CD4-positive, alpha-beta T cell (primary cell): ENCODE results near the gene TGFBR2. TPM values are rescaled to one million over a fixed set of nuclear protein-coding genes. Genes with fewer than 3 reads are reported as not detected.

Experiments used
- ATAC-seq: fragments of 200-7000 bp; cut with Tn5 transposase; one replicate; pipeline ENCODE4 v1.10.0; 2022; ENCODE audit warnings: mild to moderate bottlenecking; ENCODE audit not compliant: poor library complexity
- CTCF ChIA-PET: fragments of 350-600 bp; sonication (Branson Sonifier 250); formaldehyde crosslinking; loops from one replicate; lab custom pipeline; 2021; ENCODE audit warnings: antibody characterized with exemption, inconsistent platforms; lab: Charles Lee
- POLR2A ChIA-PET: fragments of 350-600 bp; sonication (Branson Sonifier 250); formaldehyde crosslinking; loops from one replicate; lab custom pipeline; 2021; ENCODE audit warnings: antibody characterized with exemption, inconsistent platforms; lab: Charles Lee
- DNase-seq, 14 experiments: peaks; one replicate each; pipeline ENCODE4 v3.0.0-alpha.2; 2013 to 2020; ENCODE audit warnings: mixed read lengths in 2 of 14
- H3K27ac ChIP-seq, 2 donors: one replicate each; pipeline versions ENCODE4 v1.5.1 to v1.7.0; 2013; ENCODE audit warnings: low read length in 2 of 2, low read depth in 1 of 2, mild to moderate bottlenecking in 1 of 2
- H3K27me3 ChIP-seq, 2 experiments: 1 replicate in 1 of 2; 2 replicates in 1 of 2; pipeline versions ENCODE4 v1.6.1 to v1.7.0; 2013; ENCODE audit warnings: low read length in 2 of 2, control low read depth in 1 of 2, mild to moderate bottlenecking in 1 of 2, moderate library complexity in 1 of 2; ENCODE audit not compliant: insufficient read depth in 2 of 2, control insufficient read depth in 1 of 2
- H3K36me3 ChIP-seq: one replicate; pipeline ENCODE4 v1.6.1; 2013; ENCODE audit warnings: low read length, control low read depth; ENCODE audit not compliant: insufficient read depth
- H3K4me1 ChIP-seq: one replicate; pipeline ENCODE4 v1.6.1; 2013; ENCODE audit warnings: low read length, control low read depth; ENCODE audit not compliant: insufficient read depth
- H3K4me3 ChIP-seq: one replicate; pipeline ENCODE4 v1.5.1; 2013; ENCODE audit warnings: mild to moderate bottlenecking, low read length, moderate library complexity
- H3K9me3 ChIP-seq, 2 experiments: 1 replicate in 1 of 2; 2 replicates in 1 of 2; pipeline versions ENCODE4 v1.6.1 to v1.7.0; 2013; ENCODE audit warnings: low read length in 2 of 2, mild to moderate bottlenecking in 2 of 2, control low read depth in 1 of 2, moderate library complexity in 1 of 2; ENCODE audit not compliant: control insufficient read depth in 1 of 2, insufficient read depth in 1 of 2
- H3K27ac Mint-ChIP-seq: one replicate; pipeline ENCODE4 v1.8.0; 2020; ENCODE audit warnings: mixed read lengths
- H3K27me3 Mint-ChIP-seq: one replicate; pipeline ENCODE4 v1.8.0; 2021; ENCODE audit warnings: mixed read lengths
- H3K36me3 Mint-ChIP-seq: one replicate; pipeline ENCODE4 v1.8.0; 2021; ENCODE audit warnings: low read depth, mixed read lengths
- H3K4me1 Mint-ChIP-seq: one replicate; pipeline ENCODE4 v1.8.0; 2021; ENCODE audit warnings: low read depth, mixed read lengths
- H3K4me3 Mint-ChIP-seq: one replicate; pipeline ENCODE4 v1.8.0; 2020; ENCODE audit warnings: mild to moderate bottlenecking, mixed read lengths
- H3K9me3 Mint-ChIP-seq: one replicate; pipeline ENCODE4 v1.8.0; 2020; ENCODE audit warnings: mixed read lengths
- CTCF ChIP-seq: fragments of 200-600 bp; IDR thresholded peaks from one replicate; pipeline ENCODE4 v1.8.0; 2022; ENCODE audit warnings: antibody characterized with exemption, mild to moderate bottlenecking
- intact Hi-C, 2 experiments: fragments of 100-400 bp; cut with DNase I in 1 of 2; cut with micrococcal nuclease in 1 of 2; formaldehyde crosslinking; loops; one replicate each; pipeline versions ENCODE4 v1.15.1 to v1.9.0; 2023 to 2025; cut with DNase I, micrococcal nuclease
- total RNA-seq, 174 experiments: library from RNA in 2 of 174; stranded (reverse) in 2 of 174; gene quantifications; one replicate each; pipeline ENCODE4 v1.2.3 and lab custom pipeline; 2021 to 2026

The TGFBR2 gene
- total RNA-seq, 2 experiments from 2014 or later, result 203 to 205 TPM

GRCh38 chr3:30640851-30641250, 34.5 kb downstream of the TGFBR2 start:
- H3K4me1 ChIP-seq, result peaks cover 82% of the 10 kb centered on the region
- H3K36me3 ChIP-seq, result peaks cover 19% of the 10 kb centered on the region
- no peaks in the 10 kb centered on the region for H3K9me3 Mint-ChIP-seq
- peak overlapping the region; percentile 86 for H3K4me3 Mint-ChIP-seq
- intact Hi-C loops, result loop anchor here (2.0 to 5.0 kb wide), 2 partner anchors 34 to 52 kb away; partner anchors contain the start of gene TGFBR2 (in 2 of the 2)
- POLR2A ChIA-PET, result interaction anchor here (0.6 to 18.3 kb wide), 6 partner anchors 12 to 33 kb away, joined by 3 to 297 read pairs (median 8); partner anchors contain the start of gene TGFBR2
- CTCF ChIA-PET, result interaction anchor here (1.1 to 1.5 kb wide), 2 partner anchors 15 to 18 kb away, joined by 3 read pairs; no protein-coding TSS in a partner anchor
- no peak for DNase-seq
- peaks cover 64% of the 10 kb centered on the region for H3K36me3 Mint-ChIP-seq
- no peaks in the 10 kb centered on the region for H3K9me3 ChIP-seq
- H3K27ac Mint-ChIP-seq, result peak overlapping the region; percentile 96
- no peak for ATAC-seq
- peaks cover 99% of the 10 kb centered on the region for H3K4me1 Mint-ChIP-seq
- no peaks in the 10 kb centered on the region for H3K27me3 Mint-ChIP-seq
- H3K27me3 ChIP-seq, result no peaks in the 10 kb centered on the region
- H3K4me3 ChIP-seq, result no peak overlapping the region
- peak overlapping the region; percentile 21 to 76 for H3K27ac ChIP-seq
- no peak for TF ChIP-seq CTCF

DNA sequence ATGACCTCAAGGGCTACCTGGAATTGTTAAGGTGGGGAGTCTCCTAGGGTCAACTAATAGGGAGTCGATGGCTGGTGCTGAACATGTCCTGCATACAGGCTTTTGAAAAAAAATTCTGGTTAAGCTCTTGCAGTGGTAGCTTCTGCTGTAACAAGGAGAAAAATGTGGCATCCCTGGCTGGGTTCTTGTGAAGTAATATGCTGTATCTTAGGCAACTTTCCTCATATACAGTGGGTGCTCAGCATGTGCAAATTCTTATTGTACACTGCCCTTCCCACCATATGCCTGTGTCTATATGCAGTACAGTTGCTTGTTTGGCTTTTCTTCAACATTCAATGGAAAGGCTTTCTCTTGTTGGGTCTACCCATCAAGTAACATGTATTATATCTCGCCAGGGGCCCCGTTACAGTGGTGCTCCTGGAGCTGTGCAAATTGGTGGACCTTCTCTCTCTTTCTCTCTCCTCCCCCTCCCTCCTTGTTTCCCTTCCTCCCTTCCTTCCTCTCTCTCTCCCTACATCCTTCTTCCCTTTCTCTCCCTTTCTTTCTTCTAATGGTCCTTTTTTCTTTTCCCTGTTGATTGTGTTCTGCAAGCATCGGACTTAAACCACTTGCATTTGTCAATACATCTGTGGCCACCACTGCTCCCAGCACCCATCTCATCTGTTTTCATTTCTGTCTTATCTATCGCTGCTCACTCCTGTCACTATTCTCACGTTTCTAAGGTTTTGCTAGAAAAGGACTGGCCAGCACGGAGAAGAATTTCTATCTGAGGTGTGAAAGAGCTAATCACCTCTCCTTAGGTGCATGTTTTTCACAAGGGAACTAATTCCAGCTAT, 35.2 kb downstream of the TGFBR2 start:
- DNase-seq (no peak), ATAC-seq (no peak)
- Mint-ChIP-seq H3K36me3 (peaks cover 69% of the 10 kb centered on the region), H3K9me3 (no peaks in the 10 kb centered on the region), H3K4me3 (peak overlapping the region; percentile 86), H3K4me1 (peaks cover 99% of the 10 kb centered on the region), H3K27ac (peak overlapping the region; percentile 96), H3K27me3 (no peaks in the 10 kb centered on the region)
- ChIA-PET CTCF (interaction anchor here (1.1 to 1.7 kb wide), 3 partner anchors 10 to 17 kb away, joined by 3 to 6 read pairs (median 3); no protein-coding TSS in a partner anchor), POLR2A (interaction anchor here (0.6 to 18.3 kb wide), 12 partner anchors 8 to 287 kb away, joined by 3 to 297 read pairs (median 5); partner anchors contain the start of gene TGFBR2)
- Histone ChIP-seq H3K9me3 (no peaks in the 10 kb centered on the region), H3K27ac (peak overlapping the region; percentile 47 to 76), H3K27me3 (no peaks in the 10 kb centered on the region), H3K4me1 (peaks cover 82% of the 10 kb centered on the region), H3K4me3 (no peak overlapping the region), H3K36me3 (peaks cover 26% of the 10 kb centered on the region)
- no peak for TF ChIP-seq CTCF
- intact Hi-C loops, result loop anchor here (2.0 to 5.0 kb wide), 2 partner anchors 34 to 51 kb away; partner anchors contain the start of gene TGFBR2 (in 2 of the 2)

DNA sequence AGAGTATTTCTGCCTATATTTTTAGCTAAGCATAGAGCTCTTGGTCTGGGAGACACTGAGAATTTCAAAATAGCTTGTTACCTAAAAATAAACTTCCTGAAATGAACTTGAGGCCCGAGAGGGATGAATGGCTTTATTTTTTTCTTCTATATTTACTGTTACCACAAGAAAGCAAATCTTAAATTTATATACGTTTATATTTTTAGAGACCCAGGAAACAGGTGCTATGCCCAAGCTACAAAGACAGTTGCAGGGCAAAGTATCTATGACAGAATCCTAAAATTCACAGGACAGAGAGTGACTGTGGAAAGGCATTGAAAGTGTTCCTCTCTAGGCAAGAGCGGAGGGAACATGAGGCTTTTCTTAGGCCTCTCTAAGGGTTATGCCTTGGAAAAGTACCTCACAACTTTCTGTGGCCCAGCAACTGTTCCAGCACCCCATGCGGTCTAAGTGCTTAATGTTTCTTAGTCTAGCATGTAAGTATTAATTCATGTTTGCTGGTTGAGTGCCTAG, 36.5 kb downstream of the TGFBR2 start:
- H3K4me3 ChIP-seq, result no peak overlapping the region
- Mint-ChIP-seq H3K4me1 (peaks cover 99% of the 10 kb centered on the region), H3K9me3 (no peaks in the 10 kb centered on the region), H3K27ac (peak overlapping the region; percentile 96), H3K36me3 (peaks cover 70% of the 10 kb centered on the region), H3K27me3 (no peaks in the 10 kb centered on the region), H3K4me3 (peak overlapping the region; percentile 79)
- H3K4me1 ChIP-seq, result peaks cover 85% of the 10 kb centered on the region
- H3K27me3 ChIP-seq, result no peaks in the 10 kb centered on the region
- no peaks in the 10 kb centered on the region for H3K9me3 ChIP-seq
- DNase-seq (peak in 1 of 14 experiments; percentile 49), ATAC-seq (no peak)
- CTCF ChIA-PET, result interaction anchor here (1.5 to 1.7 kb wide), 3 partner anchors 10 to 14 kb away, joined by 6 to 7 read pairs (median 6); no protein-coding TSS in a partner anchor
- POLR2A ChIA-PET, result interaction anchor here (0.9 to 18.3 kb wide), 13 partner anchors 9 to 289 kb away, joined by 3 to 297 read pairs (median 11); partner anchors contain the start of gene TGFBR2
- intact Hi-C loops, result loop anchor here (5.0 kb wide), 1 partner anchor 36 kb away; the partner anchor contains the start of gene TGFBR2 (in 2 of the 2)
- peaks cover 34% of the 10 kb centered on the region for H3K36me3 ChIP-seq
- no peak for TF ChIP-seq CTCF
- peak overlapping the region; percentile 72 to 76 for H3K27ac ChIP-seq
